Upper lobe of left lung (tissue), 4 donors: Measurements from ENCODE around the gene INHA.

Experiments used
- EP300 ChIP-seq, 4 donors: sonication (generic); formaldehyde crosslinking; IDR thresholded peaks; one replicate each; pipeline ENCODE4 v1.5.1; 2017; ENCODE audit warnings: antibody characterized with exemption in 4 of 4, control low read depth in 2 of 4
- POLR2A ChIP-seq, 4 donors: fragments of 450-650 bp; IDR thresholded peaks; one replicate each; pipeline ENCODE4 v1.5.1; 2016 to 2017; ENCODE audit warnings: antibody characterized with exemption in 4 of 4, mild to moderate bottlenecking in 2 of 4
- POLR2AphosphoS5 ChIP-seq, 2 donors: sonication (generic); formaldehyde crosslinking; IDR thresholded peaks; one replicate each; pipeline ENCODE4 v1.5.1; 2017; ENCODE audit warnings: antibody characterized with exemption in 2 of 2
- TF ChIP-seq, protein P1 (sequence below), 6 experiments: fragments of 450-650 bp in 4 of 6; fragments of 200-600 bp in 2 of 6; sonication (generic) in 2 of 6; IDR thresholded peaks; one replicate each; pipeline ENCODE4 v1.5.1; 2016 to 2019; ENCODE audit warnings: antibody characterized with exemption in 6 of 6

DNA sequence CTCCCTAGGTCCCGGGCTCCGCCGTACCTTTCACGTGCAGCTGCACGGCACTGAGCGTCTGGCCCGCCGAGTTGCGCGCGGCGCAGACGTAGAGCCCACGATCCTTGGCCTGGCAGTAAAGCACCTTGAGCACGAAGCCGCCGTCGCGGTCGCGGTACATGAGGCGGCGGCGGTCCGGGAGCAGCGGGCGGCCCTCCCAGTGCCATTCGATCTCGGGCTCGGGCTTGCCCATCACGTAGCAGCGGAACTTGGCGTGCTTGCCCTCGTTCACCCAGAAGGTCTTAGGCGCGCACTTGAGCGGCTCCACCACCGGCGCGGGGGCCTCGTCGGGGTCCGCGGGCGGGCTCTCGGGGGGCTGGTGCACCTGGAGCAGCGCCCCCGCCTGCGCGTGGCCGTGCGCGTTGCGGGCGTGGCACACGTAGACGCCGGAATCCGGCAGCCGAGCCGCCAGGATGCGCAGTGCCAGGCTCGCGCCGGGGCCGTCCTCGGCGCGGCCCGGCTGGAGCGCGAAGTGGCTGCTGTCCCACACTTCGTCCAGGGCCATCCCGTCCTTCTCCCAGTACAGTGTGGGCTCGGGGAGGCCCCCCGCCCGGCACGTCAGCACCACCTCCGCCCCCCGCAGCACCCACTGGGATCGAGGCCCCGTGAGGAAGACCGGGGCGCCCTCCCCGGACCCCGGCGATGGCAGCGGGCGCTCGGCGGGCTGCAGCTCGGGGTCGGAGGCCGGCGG, 1.8 kb upstream of the INHA start:
- TF ChIP-seq POLR2A (IDR thresholded peaks at IDR 0.05) = peak in 1 of 4 donors; percentile 46
- TF ChIP-seq, protein P1, sequence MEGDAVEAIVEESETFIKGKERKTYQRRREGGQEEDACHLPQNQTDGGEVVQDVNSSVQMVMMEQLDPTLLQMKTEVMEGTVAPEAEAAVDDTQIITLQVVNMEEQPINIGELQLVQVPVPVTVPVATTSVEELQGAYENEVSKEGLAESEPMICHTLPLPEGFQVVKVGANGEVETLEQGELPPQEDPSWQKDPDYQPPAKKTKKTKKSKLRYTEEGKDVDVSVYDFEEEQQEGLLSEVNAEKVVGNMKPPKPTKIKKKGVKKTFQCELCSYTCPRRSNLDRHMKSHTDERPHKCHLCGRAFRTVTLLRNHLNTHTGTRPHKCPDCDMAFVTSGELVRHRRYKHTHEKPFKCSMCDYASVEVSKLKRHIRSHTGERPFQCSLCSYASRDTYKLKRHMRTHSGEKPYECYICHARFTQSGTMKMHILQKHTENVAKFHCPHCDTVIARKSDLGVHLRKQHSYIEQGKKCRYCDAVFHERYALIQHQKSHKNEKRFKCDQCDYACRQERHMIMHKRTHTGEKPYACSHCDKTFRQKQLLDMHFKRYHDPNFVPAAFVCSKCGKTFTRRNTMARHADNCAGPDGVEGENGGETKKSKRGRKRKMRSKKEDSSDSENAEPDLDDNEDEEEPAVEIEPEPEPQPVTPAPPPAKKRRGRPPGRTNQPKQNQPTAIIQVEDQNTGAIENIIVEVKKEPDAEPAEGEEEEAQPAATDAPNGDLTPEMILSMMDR (IDR thresholded peaks at IDR 0.05) = peak in 1 of 6 experiments; percentile 9
- TF ChIP-seq POLR2AphosphoS5 (IDR thresholded peaks at IDR 0.05) = peak in 1 of 2 donors; percentile 45
- TF ChIP-seq EP300 (IDR thresholded peaks at IDR 0.05) = no peak
